HK-2 (cell line): ENCODE results near the gene OLFM1.

Experiments
- DNase-seq: peaks from one replicate; pipeline ENCODE4 v3.0.0-alpha.2; 2018; ENCODE audit not compliant: unreplicated experiment

OLFM1 gene

GRCh38 chr9:135090081-135090480 lies 2.6 kb downstream of the OLFM1 start:
- DNase-seq: no peak

- DNase-seq: no peak
These were observed 3.1 kb downstream of the OLFM1 start for GRCh38 chr9:135090547-135090946.

DNA sequence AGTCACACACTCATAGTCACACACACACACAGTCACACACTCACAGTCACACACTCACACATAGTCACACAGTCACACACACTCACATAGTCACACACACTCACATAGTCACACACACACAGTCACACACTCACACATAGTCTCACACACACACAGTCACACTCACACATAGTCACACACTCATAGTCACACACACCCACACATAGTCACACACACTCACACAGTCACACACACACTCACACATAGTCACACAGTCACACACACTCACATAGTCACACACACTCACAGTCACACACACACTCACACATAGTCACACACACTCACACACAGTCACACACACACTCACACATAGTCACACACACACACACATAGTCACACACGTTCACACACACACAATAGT lies 4.1 kb downstream of the OLFM1 start:
- DNase-seq: no peak

- no peak for DNase-seq
These were observed 5.6 kb downstream of the OLFM1 start for GRCh38 chr9:135093111-135093510.

GRCh38 chr9:135093911-135094584 lies 6.6 kb downstream of the OLFM1 start:
- DNase-seq: no peak

DNA sequence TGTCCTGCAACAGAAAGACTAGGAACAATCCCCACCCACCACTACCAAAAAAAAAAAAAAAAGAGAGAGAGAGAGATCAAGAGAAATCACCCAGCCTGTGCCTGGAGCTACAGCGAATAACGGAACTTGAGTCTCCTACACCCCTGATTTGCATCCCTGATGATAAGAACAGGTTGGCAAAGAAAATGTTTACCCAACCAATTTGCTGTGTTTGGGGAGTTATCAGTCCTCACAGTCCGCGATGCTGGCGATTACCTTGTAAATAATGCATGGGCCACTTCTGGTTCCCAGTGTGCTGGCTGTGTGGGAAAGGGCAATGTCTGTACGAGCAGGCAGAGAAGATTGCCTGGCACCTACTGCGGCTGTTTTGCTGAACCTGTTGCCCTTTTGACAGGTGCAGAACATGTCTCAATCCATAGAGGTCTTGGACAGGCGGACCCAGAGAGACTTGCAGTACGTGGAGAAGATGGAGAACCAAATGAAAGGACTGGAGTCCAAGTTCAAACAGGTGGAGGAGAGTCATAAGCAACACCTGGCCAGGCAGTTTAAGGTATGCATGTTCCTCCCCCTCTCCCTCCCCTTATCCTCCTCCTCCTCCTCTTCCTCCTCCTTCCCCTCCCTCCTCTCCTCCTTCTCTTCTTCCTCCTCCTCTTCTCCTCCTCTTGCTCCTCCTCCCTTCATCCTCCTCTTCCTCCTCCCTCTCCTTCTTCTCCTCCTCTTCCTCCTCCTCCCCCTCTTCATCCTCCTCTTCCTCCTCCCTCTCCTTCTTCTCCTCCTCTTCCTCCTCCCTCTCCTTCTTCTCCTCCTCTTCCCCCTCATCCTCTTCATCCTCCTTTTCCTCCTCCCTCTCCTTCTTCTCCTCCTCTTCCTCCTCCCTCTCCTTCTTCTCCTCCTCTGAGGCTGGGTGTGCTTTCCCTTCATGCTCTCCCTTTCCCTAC lies 8.3 kb downstream of the OLFM1 start:
- no peak for DNase-seq

- no peak for DNase-seq
These were observed 9.0 kb downstream of the OLFM1 start for GRCh38 chr9:135096408-135096895.

- DNase-seq: peak; percentile 13
These were observed 11.1 kb downstream of the OLFM1 start for GRCh38 chr9:135098400-135099105.

- DNase-seq: no peak
These were observed 12.1 kb downstream of the OLFM1 start for GRCh38 chr9:135099574-135099973.

DNA sequence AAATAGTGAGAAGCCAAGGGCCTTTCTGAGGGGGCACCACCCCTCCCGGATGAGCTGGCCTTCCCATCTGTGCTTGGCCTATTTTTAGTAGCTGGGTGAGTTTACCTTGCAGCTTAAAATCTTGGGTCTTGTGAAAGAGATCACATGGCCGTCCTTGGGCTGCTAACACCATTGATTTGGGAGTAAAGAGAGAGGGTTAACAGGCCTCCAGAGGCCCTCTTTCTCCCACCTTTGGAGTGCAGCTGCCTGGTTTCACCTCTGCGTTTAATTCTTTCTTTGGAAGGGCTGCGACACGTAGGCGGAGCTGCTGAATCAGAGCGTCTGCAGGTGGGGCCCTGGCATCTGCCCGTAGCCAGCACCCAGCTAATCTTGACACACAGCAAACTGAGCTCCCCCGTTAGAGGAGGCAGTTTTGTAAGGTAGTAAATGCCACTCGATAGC lies 12.8 kb downstream of the OLFM1 start:
- DNase-seq: no peak

DNA sequence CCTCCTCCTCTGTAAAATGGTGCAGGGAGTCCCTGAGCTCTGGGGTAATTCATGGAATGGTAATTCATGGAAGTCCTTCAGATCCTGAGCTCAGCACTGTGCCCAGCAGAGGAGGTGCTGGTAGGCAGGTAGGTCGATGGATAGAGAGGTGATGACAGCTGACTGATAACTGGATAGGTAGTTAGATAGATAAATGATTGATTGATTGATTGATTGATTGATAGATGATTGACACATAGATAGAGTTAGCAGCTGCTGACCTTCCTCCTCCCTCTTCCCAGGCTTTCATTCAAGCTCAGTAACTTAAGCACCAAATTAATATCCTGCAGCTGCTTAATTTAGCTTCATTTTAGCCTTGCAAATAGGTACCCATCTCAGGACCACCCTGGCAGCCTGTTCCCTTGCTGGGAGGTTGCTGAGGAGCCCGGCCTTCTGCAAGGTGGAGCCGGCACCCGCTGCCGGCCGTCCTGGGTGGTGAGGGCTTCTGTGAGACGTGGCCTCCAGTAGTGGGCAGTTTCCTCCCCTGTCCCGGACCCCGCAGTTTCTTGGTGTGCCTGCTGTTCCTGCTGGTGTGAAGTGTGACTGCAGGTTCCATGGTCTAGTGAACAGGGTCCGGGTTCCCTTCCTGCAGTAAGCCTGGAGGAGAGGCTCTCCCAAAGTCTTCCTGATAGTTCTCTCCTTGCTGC lies 13.4 kb downstream of the OLFM1 start:
- DNase-seq: no peak

GRCh38 chr9:135101486-135101885 lies 14.0 kb downstream of the OLFM1 start:
- DNase-seq: no peak

GRCh38 chr9:135101926-135102325 lies 14.5 kb downstream of the OLFM1 start:
- no peak for DNase-seq

DNA sequence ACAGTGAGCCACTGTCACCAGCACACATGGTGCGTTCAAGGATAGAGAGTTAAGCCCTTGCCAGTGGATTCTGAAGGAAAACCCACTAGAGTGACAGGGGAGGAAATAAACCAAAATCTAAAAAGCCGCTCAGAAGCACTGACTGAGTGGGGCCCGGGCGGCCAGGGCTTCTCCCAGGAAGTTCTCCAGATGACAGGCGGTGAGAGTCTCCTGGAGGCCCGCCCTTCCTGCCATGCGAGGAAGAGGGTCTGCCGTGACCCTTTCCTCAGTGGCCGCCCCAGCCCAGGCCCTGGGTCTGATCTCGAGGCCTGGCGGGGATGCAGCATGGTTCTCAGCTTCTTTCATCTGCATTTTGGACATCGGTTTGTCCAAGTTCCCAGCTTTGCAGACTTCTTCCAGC lies 14.9 kb downstream of the OLFM1 start:
- no peak for DNase-seq

- DNase-seq: no peak
These were observed 15.6 kb downstream of the OLFM1 start for GRCh38 chr9:135103001-135103446.

- DNase-seq: no peak
These were observed 16.6 kb downstream of the OLFM1 start for GRCh38 chr9:135103931-135104639.

- no peak for DNase-seq
These were observed 17.3 kb downstream of the OLFM1 start for GRCh38 chr9:135104761-135105160.

DNA sequence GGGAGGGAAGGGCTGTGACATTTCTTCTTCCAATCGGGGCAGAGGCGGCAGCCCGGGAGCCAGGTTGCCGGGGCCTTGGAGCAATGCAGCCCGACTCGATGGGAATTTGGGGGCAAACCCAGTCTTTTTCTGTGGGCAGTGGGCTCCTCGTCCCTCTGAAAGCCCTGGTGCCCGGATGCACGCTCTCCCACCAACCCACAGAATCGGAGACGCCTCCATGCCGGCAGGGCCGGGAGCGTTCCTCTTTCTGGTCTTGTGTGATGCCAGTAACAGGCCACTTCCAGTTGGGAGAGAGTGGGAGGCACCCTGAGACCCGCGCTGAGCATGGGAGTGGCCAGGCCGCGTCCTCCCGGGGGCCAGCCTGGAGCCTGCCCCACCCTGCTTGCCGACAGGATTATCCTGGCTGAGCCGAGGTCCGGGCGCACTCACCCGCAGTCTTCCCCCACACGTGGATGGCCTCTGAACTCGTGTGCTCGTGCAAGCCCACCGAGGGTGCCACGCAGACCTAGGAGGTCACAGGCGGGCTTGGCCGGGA lies 17.8 kb downstream of the OLFM1 start:
- DNase-seq: no peak

- DNase-seq: no peak
These were observed 18.5 kb downstream of the OLFM1 start for GRCh38 chr9:135105938-135106491.

GRCh38 chr9:135106551-135107270 lies 19.2 kb downstream of the OLFM1 start:
- DNase-seq: no peak
